GM21390 (cell line): Measurements from ENCODE around the gene ARID1A.
"Not testable (repeated sequence)": the region's sequence is repeated elsewhere in the genome, so short reads cannot be mapped to it uniquely, and the experiment has no call there.

Experiments used
- ATAC-seq: cut with Tn5 transposase; IDR thresholded peaks from one replicate; pipeline ENCODE4 v1.9.1; 2021; ENCODE audit not compliant: unreplicated experiment

ARID1A gene

DNA sequence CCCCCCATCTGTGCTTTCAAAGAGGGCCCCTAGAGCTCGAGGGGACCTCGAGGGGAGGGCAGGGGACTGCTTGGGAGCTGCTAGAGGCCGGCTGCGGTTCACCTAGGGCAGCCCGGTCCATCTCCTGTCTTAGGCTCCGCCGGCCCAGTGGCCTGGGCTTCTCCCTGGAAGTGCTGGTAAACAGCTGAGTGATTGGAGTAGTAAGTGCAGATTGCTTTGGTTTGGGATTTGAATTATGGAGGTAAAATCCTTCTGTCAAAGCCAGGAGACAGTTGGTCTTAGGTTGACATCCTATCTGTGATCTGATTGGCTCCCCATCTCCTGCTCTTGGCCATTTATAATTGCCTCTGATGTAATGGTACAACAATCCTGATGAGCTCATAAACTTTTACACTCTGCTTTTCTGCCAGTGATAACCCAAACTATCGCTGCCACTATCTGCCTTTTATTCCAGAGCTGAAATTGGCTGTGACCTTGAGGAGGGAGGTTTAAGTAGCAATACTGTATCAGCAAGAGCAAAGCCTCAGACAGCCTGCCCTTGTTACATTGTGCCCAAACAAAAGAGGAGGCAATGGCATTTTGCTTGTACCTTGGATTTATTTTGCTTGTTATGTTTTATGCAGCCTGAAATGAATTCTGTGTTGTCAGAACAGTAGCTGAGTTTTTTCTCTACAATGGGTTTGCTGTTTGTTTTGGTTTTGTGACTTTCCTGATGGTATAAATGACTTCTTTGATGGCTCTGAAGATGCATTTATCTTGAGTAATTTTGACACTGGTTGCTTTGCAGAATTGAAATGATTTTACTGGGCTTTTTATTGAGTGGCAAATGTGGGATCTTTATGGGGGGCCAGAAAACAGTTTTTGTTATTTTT lies 2.4 kb downstream of the ARID1A start:
- ATAC-seq: peak; percentile 28

DNA sequence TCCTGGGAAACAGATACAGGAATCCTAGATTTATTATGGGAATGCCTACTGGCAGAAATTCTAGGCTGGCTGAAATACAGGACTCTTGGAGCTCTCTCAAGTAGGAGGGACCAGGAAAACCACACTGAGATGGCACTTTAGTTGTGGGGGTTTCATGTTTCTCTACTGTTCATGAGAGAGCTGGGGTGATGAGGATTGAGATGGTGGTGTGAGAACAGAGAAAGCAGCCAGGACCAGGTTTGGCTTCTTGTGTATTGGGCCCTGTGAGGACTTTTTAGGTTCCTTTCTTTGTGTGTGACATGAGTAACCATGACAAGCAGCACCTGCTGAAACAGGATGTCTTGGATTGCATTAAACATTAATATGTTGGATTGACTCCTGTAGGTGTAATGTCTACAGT lies 4.9 kb downstream of the ARID1A start:
- no peak for ATAC-seq

DNA sequence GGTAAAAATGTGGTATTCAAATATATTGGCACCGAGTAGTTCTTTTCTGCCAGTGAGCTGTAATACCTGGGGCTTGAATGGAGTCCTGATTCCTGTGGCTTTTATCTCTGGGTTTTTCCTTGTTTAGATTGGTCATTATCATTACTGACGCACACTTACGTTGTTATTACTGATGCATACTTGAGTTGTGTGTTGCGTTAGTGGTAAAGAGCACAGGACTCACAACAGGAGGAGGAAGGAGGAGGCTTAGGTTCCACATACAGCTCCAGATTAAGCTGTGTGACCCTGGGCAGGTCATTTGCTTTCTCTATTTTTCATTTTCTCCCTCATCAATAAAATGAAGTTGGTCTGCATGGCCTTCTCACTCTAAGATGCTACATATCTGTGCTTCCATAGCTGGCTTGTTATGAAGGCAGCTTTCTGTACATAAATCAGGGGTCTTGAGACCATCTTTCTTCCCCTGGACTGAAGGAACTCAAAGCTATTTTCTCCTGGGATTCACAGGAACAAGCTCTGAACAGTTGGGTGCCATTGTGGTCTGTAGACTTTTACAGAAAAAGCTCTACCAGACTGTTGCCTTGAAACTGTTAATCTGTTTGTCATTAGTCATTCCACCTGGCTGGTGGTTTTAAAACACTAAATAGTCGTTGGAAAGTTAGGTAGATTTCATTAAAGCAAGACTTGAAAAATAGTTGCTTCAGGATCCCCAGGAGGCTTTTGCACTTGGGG lies 5.6 kb downstream of the ARID1A start:
- ATAC-seq: no peak

DNA sequence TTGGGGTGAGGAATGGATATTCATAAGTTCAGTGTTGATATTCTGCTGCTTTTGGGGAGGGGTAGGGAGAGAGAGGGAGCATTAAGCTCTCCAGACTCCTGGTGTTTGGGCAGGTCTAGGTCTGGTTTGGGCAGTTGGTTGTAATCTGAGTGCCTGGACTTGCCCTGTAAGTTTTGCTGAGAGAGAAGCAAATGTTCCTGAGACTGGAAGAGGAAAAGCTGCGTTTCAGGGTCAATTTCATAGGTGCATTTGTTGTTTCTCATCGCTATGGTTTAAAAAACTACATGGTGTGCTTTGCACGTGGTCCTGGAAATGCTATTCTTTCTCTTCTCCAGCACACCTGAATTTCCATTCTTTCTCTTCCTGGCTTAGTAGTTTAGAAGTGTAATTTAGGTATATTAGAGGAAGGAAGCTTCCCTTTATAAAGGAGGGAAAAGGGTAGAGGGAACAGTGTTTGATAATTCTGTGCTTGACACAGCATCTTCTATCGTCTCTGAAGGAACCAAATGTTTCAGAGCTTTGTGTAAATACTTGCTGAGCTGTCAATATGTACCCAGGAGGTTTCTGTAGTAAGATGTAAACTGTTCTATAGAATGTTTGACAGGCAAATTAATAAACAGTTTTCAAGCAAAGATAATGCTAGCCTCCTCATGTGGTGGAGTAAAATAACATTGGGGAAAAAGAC lies 6.3 kb downstream of the ARID1A start:
- ATAC-seq: no peak

DNA sequence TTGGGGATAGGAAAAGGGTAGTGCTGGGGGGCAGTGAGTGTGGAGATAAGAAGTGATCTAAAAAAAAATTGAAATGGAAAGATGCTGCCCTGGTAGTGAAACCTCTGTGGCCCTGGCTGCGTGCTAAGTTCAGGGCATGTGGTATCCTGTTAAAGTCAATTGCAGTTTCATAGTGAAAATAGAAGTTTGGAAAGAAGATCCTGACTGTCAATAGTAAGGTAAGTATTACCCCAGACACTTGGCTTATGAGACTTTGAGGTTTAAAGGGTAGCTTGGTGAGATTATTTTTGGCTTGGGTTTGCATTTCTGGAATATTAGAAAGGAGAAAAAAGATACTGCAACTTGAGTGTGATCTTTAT lies 6.8 kb downstream of the ARID1A start:
- no peak for ATAC-seq

DNA sequence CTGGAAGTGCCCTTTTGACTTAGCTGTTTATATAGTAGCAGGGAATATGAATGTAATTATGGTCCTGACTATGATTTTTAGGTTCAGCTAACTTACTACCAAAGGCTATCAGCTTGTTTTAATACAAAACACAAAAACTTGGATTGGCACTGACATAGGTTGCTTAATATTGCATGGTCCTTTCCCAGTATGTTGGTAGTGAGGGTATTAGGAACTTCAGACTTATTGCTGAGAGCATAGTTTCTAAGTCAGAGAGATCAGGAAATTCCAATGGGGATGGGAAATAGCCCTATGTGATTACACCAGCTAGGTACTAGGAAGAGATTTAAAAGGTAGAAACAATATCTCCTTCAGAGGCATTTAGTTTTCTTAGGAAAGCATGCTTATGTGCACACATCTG lies 7.7 kb downstream of the ARID1A start:
- ATAC-seq: no peak

DNA sequence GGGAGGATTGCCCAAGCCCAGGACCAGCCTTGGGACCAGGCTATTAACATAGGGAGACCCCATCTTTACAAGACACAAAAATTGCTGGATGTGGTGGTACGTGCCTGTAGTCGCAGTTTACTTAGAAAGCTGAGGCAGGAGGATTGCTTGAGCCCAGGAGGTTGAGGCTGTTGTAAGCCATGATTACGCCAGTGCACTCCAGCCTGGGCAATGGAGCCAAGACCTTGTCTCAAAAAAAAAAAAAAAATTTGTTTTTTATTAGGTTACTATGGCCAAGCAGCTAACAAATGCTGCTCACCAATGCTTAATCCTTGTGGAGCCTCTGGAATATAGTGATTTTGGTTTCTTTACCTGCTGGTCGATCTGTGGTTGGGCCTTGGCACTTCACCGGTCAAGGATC lies 8.8 kb downstream of the ARID1A start:
- ATAC-seq: no peak

DNA sequence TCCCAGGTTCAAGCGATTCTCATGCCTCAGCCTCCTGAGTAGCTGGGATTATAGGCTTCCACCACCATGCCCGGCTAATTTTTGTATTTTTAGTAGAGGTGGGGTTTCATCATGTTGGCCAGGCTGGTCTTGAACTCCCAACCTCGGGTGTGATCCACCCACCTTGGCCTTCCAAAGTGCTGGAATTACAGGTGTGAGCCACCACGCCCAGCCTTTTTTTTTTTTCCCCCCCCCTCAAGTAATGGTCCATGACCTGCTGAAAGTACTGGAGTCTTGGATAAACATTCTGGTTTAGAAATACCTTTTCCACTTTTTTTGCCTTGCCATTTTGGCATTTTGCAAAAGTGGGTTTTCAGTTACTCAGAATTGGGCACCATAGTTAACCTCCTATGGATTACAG lies 9.4 kb downstream of the ARID1A start:
- ATAC-seq: not testable (repeated sequence)

DNA sequence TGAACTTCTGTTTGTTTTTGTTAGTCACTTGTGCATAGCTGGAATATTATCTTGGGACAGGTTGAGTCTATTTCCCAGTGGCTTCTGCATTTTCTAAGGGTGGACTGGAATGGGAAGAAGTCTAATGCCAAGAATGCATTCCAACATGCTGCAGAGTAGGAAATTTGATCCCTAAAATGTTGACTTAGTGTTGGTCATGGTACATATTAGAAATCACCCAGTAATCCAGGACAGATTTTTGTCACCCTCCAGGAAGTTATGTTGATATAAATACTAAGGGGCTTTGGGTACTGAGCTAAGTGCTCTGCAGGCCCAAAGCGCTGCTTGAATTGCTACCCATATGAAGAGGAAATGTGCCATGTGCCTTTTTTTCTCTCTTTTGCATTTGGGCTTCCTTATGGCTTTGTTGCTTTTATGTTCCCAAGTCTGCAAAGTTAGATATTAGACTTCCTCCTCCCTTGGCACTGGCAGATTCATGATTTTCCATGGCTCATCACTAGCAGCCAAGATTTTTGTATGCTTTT lies 10.0 kb downstream of the ARID1A start:
- ATAC-seq: no peak

DNA sequence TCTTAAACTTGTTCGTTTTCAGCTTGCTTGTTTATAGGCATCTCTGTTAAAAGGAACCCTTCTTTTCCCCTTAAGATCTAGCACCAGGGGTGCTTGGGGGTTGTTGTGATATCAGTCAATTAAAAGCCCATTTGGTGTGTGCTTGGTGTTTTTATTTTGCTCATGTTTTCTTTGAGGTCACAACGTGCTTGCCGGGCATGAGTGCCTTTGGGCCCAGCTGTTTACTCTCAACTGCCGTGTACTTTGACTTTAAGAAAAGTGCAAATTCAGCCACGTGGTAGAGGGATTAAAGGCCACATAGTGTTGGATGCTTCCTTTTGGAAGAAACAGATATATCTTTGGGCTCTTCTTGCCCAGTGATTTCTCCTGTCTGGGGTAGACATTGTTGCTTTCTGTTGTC lies 10.5 kb downstream of the ARID1A start:
- ATAC-seq: no peak

DNA sequence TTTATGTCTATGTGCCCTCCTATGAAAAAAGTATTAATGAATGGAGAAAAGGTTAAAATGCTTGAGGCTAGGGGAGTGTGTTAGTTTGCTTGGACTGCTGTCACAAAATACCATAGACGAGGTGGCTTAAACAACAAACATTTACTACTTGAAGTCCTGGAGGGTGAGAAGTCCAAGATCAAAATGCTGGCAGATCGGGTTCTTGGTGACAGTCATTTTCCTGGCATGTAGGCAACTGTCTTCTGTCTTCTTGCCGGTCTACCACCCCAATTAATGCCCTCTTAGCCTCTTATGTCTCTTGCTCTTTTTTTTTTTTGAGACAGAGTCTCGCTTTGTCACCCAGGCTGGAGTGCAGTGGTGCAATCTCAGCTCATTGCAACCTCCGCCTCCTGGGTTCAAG lies 15.0 kb downstream of the ARID1A start:
- no peak for ATAC-seq

DNA sequence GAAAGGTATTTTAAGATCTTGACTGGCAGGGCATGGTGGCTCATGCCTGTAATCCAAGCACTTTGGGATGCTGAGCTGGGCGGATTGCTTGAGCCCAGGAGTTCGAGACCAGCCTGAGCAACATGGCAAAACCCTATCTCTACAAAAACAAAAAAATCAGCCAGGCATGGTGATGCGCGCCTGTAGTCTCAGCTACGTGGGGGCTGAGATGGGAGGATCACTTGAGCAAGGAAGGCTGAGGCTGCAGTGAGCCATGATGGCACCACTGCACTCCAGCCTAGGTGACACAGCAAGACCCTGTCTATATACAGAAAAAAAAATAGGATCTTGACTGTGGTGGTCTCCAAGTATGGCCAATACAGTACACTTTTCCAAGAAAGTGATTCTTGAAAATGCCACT lies 16.0 kb downstream of the ARID1A start:
- no peak for ATAC-seq

DNA sequence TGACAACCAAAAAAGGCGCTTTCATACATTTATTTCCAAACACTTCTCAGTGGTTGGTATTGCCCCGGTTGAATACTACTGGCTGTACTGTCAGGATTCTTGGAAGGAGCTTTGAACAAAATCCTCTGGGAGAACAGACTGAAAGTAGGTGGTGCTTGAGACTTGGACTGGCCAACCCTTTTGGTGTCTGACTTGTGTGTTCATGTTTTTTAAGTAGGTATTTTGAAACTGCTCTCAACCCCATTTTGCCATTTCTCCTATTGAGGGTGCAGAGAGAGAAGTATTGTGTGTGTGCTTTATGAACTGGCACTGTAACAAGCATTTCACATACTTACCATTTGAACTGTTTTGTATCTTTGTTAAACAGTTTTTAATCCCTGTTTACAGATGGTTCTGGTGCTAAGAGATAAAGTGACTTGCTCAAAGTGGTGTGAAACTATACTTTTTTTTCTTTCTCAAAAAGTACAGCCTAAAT lies 21.2 kb downstream of the ARID1A start:
- ATAC-seq: no peak

DNA sequence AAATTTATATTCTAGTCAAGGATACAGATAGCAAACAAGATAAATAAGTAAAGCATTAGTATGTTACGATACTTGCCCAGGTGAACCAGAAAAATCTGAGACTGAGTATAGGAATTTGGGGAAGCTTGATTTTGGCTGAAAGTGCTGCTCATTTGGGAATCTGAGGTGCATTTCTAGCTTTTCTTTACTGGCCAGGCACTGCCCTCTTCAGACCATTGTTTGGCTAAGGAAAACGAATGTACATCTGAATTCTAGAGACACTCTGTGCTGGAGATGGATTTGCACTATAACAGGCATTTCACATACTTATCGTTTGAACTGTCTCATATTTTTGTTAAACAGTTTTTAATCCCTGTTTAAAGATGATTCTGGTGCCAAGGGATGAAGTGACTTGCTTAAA lies 23.4 kb downstream of the ARID1A start:
- no peak for ATAC-seq

DNA sequence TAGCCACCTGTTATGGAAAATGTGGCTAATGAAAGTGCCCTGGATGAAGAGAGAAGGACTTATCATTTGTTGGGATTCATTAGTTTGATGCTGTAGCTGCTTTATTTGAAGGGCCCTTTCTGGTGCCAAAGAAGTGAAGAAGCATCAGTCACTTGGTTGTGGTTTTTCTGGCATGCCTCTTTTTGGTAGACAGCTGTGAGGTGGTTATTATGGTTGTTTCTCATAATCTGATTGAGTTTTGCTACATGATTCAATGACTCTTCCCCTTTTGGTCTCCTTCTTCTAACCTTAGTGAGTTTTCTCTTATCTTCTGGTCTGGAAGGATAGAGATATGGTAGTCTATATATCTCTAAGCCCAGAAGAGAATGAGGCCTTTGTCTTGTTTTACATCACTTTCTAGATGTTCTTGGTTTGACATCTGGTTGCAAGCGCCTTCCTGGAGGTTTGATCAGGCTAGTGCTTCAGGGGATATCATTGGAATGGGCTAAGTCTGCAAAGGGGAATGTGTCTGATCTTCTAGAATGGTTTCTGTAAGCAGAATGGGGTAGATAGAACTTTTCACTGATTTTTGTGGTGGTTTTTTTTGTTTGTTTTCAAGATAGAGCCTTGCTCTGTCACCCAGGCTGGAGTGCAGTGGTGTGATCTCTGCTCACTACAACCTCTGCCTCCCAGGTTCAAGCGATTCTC lies 26.0 kb downstream of the ARID1A start:
- no peak for ATAC-seq

DNA sequence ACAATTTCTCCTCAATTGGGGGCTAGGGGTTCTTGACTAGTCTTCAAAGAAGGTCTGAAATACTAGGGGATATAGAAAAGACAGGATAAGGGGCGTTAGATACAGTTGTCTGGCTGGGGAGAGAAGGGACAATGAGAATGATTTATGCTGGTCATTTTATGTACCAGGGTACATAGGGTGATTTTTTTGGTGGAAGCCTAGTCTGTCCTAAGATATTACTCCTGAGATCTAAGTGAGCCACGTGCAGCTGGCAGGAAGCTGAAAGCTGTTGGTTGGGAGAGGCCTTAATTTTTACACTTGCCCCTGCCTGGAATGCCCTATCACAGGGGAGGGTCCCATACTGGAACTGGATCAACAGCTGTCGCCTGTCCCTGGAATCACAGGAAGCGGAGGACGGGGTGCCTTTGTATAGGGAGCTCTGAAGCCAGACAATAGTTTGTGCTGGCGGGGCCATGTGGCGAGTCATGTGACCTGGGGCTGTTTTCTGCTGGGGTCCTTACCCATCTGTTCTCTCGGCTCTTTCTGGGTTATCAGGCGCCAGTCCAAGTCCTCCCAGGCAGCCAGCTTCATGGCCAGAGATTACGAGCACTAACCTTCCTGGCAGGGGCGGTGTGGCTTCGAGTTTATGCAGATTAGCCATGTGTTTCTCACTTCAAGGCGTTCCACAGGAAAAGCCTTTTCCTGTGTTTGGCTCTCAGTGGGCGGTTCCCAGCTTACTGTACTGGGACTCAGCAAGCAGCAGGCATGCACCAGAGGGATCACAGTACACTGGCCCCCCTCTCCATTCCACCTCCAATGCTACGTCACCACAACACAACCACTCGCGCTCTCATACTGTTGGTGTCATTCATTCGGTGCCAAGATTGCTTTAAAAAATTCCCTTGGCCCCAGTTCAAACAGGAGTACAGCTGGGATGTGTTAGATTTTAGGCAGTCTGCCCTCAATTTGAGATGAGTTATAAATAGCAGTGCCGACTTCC lies 27.5 kb downstream of the ARID1A start:
- ATAC-seq: no peak

DNA sequence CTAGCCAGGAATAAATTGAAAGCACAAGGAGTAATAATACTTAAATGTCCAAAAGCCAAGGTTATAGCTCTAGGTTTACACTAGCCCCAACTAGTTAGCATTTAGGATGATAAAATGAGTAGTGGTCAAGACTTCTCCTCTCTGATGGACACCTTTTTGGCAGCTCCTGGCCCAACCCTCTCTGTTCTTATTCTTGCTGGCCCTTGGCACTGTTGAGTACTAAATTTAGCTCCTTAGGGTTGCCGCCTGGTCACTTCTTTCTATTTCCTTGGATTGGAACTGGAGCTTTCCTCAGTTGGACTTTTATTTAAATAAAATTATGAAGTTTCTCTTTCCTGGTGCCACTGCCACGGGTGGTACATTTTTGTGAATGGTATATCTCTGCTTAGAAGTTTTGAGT lies 28.3 kb downstream of the ARID1A start:
- ATAC-seq: no peak

DNA sequence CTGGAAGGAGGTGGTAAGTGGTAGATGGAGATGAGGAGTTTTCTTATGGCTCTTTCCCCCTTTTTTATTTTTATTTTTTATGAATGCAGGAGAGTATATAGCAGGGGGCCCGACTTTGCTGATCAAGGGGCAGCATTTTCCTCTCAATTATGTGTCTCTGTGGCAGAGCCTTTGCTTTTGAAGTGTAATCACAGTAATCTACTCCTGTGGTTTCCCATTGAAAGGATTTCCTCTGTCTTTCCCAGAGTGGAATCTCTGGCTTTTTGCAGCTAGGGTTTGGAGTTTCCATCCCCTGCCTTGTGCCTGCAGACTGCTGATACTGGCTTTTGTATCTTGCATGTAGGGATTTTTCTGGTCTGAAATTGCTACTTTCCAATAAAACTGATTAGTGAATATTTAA lies 29.1 kb downstream of the ARID1A start:
- no peak for ATAC-seq

DNA sequence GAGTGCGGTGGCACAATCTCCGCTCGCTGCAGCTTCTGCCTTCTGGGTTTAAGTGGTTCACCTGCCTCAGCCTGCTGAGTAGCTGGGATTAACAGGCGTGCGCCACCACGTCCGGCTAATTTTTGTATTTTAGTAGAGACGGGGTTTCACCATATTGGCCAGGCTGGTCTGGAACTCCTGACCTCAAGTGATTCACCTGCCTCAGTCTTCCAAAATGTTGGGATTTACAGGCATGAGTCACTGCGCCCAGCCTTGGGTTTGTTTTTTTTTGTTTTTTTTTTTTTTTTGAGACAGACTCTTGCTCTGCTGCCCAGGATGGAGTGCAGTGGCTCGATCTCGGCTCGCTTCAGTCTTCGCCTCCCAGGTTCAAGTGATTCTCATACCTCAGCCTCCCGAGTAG lies 30.1 kb downstream of the ARID1A start:
- not testable (repeated sequence) for ATAC-seq

DNA sequence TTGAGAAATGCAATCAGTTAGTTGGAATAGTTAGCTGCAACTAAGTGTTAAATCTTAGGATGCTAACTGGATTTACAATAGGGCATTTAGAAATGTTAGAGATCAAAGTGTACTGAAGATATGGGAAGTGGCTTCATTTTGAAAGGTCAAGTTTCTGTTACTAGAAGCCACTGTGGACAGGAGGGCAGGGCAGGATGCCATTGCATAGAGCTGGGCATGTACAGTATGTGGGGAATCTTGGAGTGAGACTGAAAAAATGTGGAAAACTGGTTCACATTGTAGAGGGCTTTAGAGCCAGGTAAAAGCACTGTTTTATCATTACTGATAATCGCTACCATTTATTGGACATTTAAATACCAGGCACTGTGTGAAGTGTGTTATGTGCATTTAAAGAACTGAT lies 31.0 kb downstream of the ARID1A start:
- ATAC-seq: no peak
